ENCODE measurements around the gene ZSWIM6.

The ZSWIM6 gene

DNA sequence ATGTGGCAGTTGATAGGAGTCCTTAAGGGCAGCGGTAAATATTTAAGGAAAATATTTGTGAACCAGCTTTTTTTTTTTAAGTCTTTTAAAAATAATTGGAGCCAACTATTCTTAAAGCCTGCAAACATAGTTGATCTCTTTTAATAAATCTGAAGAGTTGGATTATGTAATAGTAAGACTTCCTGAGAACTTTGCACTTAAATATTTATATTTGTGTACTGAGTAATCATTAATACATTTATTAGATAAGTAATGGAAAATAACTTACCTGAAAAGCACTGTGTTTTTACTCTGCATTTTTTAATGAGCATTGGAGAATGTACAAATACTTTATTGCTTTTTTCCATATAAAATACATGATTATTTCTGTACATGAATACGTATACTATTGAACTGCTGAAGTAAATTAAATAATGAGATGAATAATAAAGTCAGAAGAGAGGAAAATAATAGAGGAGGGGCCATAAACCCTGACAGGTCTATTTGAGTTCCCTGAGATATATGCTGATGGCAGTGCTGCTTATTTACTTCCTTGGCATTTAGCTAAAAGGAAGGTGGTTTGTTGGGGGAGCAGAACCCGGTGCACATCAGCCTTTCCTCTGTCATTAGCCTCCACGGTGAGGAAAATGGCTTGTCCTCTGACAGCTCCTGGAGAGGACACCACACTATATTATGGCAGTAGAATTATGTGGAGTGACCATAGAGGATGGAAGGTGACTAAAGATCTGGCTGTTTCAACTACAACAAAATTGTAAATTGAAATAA lies 148.0 kb downstream of the ZSWIM6 start:
- FAIRE-seq (no peak), DNase-seq (ENCODE audit: insufficient read length, low spot score) (no peak)
- TF ChIP-seq, protein P1, sequence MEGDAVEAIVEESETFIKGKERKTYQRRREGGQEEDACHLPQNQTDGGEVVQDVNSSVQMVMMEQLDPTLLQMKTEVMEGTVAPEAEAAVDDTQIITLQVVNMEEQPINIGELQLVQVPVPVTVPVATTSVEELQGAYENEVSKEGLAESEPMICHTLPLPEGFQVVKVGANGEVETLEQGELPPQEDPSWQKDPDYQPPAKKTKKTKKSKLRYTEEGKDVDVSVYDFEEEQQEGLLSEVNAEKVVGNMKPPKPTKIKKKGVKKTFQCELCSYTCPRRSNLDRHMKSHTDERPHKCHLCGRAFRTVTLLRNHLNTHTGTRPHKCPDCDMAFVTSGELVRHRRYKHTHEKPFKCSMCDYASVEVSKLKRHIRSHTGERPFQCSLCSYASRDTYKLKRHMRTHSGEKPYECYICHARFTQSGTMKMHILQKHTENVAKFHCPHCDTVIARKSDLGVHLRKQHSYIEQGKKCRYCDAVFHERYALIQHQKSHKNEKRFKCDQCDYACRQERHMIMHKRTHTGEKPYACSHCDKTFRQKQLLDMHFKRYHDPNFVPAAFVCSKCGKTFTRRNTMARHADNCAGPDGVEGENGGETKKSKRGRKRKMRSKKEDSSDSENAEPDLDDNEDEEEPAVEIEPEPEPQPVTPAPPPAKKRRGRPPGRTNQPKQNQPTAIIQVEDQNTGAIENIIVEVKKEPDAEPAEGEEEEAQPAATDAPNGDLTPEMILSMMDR (IDR thresholded peaks at IDR 0.05; ENCODE audit: insufficient read depth, missing control alignments) = no peak

GRCh38 chr5:61482980-61483379 lies 150.9 kb downstream of the ZSWIM6 start:
- TF ChIP-seq, protein P1 (IDR thresholded peaks at IDR 0.05; ENCODE audit: insufficient read depth, missing control alignments) = no peak
- FAIRE-seq = no peak
- DNase-seq (ENCODE audit: insufficient read length, low spot score) = no peak

GRCh38 chr5:61486476-61486875 lies 154.4 kb downstream of the ZSWIM6 start:
- TF ChIP-seq, protein P1 (IDR thresholded peaks at IDR 0.05; ENCODE audit: insufficient read depth, missing control alignments) = no peak
- no peak for FAIRE-seq
- DNase-seq (ENCODE audit: insufficient read length, low spot score) = no peak

- FAIRE-seq = no peak
- TF ChIP-seq, protein P1 (IDR thresholded peaks at IDR 0.05; ENCODE audit: insufficient read depth, missing control alignments) = no peak
- no peak for DNase-seq (ENCODE audit: insufficient read length, low spot score)
Observed at GRCh38 chr5:61489574-61489973, 157.5 kb downstream of the ZSWIM6 start.

- FAIRE-seq (no peak), DNase-seq (ENCODE audit: insufficient read length, low spot score) (no peak)
- TF ChIP-seq, protein P1 (IDR thresholded peaks at IDR 0.05; ENCODE audit: insufficient read depth, missing control alignments) = no peak
Observed at GRCh38 chr5:61491861-61492260, 159.8 kb downstream of the ZSWIM6 start.

DNA sequence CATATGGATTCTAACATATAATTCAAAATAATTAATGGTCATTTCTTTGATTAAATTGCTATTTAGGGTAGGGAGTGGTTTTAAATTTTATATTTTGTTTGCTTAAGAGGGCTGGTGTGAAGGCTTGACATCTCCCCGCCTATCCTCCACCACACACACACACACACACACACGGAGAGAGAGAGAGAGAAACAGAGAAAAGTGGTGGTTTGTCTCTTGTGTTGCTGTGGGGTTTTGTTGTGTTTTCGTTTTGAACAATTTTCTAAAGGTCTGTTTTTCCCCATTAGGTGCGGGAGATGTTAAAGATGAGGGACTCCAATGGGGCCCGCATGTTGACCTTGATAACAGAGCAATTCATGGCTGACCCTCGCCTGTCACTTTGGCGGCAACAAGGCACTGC lies 161.9 kb downstream of the ZSWIM6 start:
- TF ChIP-seq, protein P1 (IDR thresholded peaks at IDR 0.05; ENCODE audit: insufficient read depth, missing control alignments) = no peak
- FAIRE-seq (no peak), DNase-seq (ENCODE audit: insufficient read length, low spot score) (no peak)

DNA sequence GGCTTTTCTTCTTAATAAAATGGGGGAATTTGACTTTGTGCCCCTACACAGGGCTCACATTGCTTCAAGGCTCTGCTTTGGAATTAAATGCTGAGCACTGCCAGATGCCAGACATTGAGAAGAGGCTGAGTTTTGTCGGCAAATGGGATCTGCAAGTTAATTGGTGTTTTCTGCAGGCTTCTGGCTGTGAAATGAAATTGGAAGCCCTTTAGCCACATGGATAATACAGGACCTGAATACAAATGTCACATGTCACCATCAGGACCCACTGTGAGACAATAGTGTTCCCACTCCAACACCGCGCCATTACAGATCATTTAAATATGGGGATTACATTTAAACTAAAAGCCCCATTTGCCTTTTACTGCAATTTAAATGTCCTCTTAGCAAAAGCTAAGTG lies 164.4 kb downstream of the ZSWIM6 start:
- FAIRE-seq (no peak), DNase-seq (ENCODE audit: insufficient read length, low spot score) (no peak)

More for the DNA sequence above, 164.4 kb downstream of the ZSWIM6 start:
- TF ChIP-seq, protein P1 (IDR thresholded peaks at IDR 0.05; ENCODE audit: insufficient read depth, missing control alignments) = no peak
